Measurements from ENCODE around the gene PGBD5.

The PGBD5 gene

DNA sequence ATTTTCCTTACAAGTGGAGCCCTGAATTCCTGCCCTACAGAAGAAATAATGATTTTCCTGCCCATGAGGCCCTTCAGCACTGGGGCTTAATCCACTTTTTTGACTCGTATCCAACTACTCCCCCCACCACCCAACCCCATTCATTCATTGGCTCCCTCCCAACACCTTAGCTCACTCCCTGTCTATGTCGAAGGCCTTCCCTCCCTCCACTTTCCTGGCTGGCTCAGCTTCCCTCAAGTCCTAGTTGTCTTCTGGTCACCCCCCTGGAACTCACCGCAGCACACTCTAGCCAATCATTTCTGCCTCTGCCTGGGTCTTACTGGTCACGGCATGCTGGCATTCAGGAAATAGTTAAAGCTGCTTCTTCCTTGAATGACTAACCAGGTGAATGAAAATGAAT, 118.9 kb downstream of the PGBD5 start:
- Histone ChIP-seq H3K4me1 (ENCODE audit: control insufficient read depth in 1 of 2, insufficient read depth in 1 of 2, low read depth in 1 of 2, low read length in 1 of 2) (no peaks in the 10 kb centered on the region), H3K36me3 (no peaks in the 10 kb centered on the region), H3K27ac (no peak overlapping the region), H3K27me3 (peaks cover 20% of the 10 kb centered on the region), H3K4me3 (ENCODE audit: low read depth in 1 of 2, low read length in 1 of 2) (no peak overlapping the region), H3K9me3 (no peaks in the 10 kb centered on the region)
- TF ChIP-seq, protein P1, sequence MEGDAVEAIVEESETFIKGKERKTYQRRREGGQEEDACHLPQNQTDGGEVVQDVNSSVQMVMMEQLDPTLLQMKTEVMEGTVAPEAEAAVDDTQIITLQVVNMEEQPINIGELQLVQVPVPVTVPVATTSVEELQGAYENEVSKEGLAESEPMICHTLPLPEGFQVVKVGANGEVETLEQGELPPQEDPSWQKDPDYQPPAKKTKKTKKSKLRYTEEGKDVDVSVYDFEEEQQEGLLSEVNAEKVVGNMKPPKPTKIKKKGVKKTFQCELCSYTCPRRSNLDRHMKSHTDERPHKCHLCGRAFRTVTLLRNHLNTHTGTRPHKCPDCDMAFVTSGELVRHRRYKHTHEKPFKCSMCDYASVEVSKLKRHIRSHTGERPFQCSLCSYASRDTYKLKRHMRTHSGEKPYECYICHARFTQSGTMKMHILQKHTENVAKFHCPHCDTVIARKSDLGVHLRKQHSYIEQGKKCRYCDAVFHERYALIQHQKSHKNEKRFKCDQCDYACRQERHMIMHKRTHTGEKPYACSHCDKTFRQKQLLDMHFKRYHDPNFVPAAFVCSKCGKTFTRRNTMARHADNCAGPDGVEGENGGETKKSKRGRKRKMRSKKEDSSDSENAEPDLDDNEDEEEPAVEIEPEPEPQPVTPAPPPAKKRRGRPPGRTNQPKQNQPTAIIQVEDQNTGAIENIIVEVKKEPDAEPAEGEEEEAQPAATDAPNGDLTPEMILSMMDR (IDR thresholded peaks at IDR 0.05): no peak

DNA sequence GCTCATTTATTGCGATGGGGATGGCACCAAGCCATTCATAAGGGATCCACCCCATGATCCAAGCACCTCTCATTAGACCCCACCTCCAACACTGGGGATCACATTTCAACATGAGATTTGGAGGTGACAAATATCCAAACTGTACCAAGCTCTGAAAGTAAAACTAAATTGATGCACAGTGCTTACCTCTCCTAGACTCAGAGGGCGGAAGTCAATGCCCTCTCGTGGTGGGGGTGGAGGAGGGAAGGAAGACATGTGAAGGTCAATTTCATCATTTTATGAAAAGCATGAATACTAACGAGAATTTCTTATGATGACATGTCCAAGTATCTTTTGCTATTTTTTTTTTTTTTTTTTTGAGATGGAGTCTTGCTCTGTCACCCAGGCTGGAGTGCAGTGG, 120.0 kb downstream of the PGBD5 start:
- Histone ChIP-seq H3K9me3 (no peaks in the 10 kb centered on the region), H3K27ac (no peak overlapping the region), H3K36me3 (no peaks in the 10 kb centered on the region), H3K27me3 (peaks cover 20% of the 10 kb centered on the region), H3K4me1 (ENCODE audit: control insufficient read depth in 1 of 2, insufficient read depth in 1 of 2, low read depth in 1 of 2, low read length in 1 of 2) (no peaks in the 10 kb centered on the region), H3K4me3 (ENCODE audit: low read depth in 1 of 2, low read length in 1 of 2) (no peak overlapping the region)
- TF ChIP-seq, protein P1 (IDR thresholded peaks at IDR 0.05): no peak

DNA sequence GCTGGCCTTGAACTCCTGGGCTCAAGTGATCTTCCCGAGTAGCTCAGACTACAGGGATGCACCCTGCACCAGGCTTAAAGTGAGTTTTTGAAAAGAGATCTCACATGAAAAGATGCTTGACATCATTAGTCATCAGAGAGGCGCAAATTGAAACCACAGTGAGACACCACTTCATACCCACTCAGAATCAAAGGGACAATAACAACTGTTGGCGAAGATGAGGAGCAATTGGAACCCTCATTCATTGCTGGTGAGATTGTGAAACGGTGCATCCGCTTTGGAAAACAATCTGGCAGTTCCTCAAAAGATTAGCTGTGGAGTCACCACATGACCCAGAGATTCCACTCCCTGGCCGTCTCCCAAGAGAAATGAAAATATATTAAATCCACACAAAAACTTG, 122.3 kb downstream of the PGBD5 start:
- TF ChIP-seq, protein P1 (IDR thresholded peaks at IDR 0.05): no peak
- H3K27ac ChIP-seq: no peak overlapping the region
- no peaks in the 10 kb centered on the region for H3K9me3 ChIP-seq
- H3K4me3 ChIP-seq (ENCODE audit: low read depth in 1 of 2, low read length in 1 of 2): no peak overlapping the region
- peaks cover 20% of the 10 kb centered on the region for H3K27me3 ChIP-seq
- no peaks in the 10 kb centered on the region for H3K36me3 ChIP-seq
- H3K4me1 ChIP-seq (ENCODE audit: control insufficient read depth in 1 of 2, insufficient read depth in 1 of 2, low read depth in 1 of 2, low read length in 1 of 2): no peaks in the 10 kb centered on the region

DNA sequence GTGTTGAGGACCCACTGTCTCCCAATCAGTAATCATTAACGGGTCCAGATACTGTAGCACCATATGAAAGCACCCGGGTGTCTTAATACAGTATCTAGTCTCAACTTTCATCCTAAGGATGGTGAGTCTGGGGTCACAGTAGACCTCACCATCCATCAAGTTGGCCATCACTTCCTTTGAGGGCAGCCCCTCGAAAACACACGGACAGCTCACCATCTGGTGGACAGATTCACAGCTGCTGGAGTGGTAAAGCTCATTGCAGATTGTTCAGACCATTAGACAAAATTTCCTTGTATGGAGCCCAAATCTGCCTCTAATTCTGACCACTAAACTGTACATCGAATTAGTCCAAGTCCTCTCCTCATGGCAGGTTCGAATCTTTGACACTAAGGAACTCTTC, 123.1 kb downstream of the PGBD5 start:
- Histone ChIP-seq H3K4me1 (ENCODE audit: control insufficient read depth in 1 of 2, insufficient read depth in 1 of 2, low read depth in 1 of 2, low read length in 1 of 2) (no peaks in the 10 kb centered on the region), H3K27me3 (peaks cover 20% of the 10 kb centered on the region), H3K4me3 (ENCODE audit: low read depth in 1 of 2, low read length in 1 of 2) (no peak overlapping the region), H3K27ac (no peak overlapping the region), H3K36me3 (no peaks in the 10 kb centered on the region), H3K9me3 (no peaks in the 10 kb centered on the region)
- TF ChIP-seq, protein P1 (IDR thresholded peaks at IDR 0.05): no peak

DNA sequence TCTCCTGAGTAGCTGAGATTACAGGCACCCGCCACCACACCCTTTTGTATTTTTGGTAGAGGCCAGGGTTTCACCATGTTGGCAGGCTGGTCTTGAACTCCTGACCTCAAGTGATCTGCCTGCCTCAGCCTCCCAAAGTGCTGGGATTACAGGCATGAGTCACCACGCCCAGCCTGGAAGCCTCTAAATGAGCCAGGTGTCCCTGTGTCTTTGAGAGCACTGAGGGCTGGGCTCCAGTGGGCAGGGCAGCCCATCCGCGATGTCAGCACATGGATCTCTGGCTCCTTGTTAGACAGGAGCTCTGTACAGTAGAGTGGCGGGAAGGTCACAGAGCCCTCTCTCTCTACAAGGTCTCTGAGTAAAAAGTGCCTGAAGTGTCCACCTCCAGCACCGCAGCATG, 124.3 kb downstream of the PGBD5 start:
- no peak overlapping the region for H3K4me3 ChIP-seq (ENCODE audit: low read depth in 1 of 2, low read length in 1 of 2)
- no peaks in the 10 kb centered on the region for H3K36me3 ChIP-seq
- peaks cover 20% of the 10 kb centered on the region for H3K27me3 ChIP-seq
- H3K27ac ChIP-seq: no peak overlapping the region
- no peaks in the 10 kb centered on the region for H3K9me3 ChIP-seq
- TF ChIP-seq, protein P1 (IDR thresholded peaks at IDR 0.05): no peak
- H3K4me1 ChIP-seq (ENCODE audit: control insufficient read depth in 1 of 2, insufficient read depth in 1 of 2, low read depth in 1 of 2, low read length in 1 of 2): no peaks in the 10 kb centered on the region

DNA sequence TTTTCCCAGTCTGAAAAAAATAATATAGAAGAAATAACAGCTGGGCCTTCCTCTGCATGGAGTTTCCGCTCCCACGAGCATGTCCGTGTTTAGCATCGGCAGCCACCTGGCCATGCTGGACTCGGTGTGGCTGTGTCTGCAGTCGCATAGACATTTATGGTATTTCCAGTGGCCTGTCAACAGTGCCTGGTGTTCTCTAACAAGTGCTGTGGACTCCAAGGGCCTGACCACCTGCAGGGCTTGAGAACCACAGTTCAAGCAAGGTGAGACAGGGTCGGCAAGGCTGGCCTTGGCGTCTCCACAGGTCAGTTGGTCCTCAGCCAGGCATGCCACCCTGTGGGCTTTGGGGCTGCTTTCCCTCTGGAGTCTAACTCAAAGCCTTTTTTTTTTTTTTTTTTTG, 124.8 kb downstream of the PGBD5 start:
- Histone ChIP-seq H3K27ac (no peak overlapping the region), H3K4me3 (ENCODE audit: low read depth in 1 of 2, low read length in 1 of 2) (no peak overlapping the region), H3K4me1 (ENCODE audit: control insufficient read depth in 1 of 2, insufficient read depth in 1 of 2, low read depth in 1 of 2, low read length in 1 of 2) (no peaks in the 10 kb centered on the region), H3K9me3 (no peaks in the 10 kb centered on the region), H3K27me3 (peaks cover 20% of the 10 kb centered on the region), H3K36me3 (no peaks in the 10 kb centered on the region)
- TF ChIP-seq, protein P1 (IDR thresholded peaks at IDR 0.05): no peak

Measured in neutrophil (primary cell).